CD14-positive monocyte (primary cell): ENCODE data around the gene MZT1. TPM values are rescaled to one million over a fixed set of nuclear protein-coding genes. Genes with fewer than 3 reads are reported as not detected.

Experiments
- DNase-seq, 3 donors: peaks; one replicate each; pipeline ENCODE4 v3.0.0-alpha.2; 2011 to 2022
- H2AFZ ChIP-seq: 2 replicates; pipeline ENCODE4 v1.6.0; 2012; ENCODE audit warnings: mild to moderate bottlenecking, low read depth, low read length, inconsistent platforms; ENCODE audit not compliant: insufficient read depth, poor library complexity, severe bottlenecking
- H3K27ac ChIP-seq, 2 donors: 1 replicate in 1 of 2; 2 replicates in 1 of 2; pipeline ENCODE4 v1.5.1; 2012 to 2013; ENCODE audit warnings: low read length in 2 of 2, control low read depth in 1 of 2, inconsistent platforms in 1 of 2, low read depth in 1 of 2, mild to moderate bottlenecking in 1 of 2
- H3K27me3 ChIP-seq, 2 donors: one replicate each; pipeline versions ENCODE4 v1.6.0 to v1.6.1; 2011 to 2013; ENCODE audit warnings: low read length in 2 of 2; ENCODE audit not compliant: control insufficient read depth in 2 of 2, insufficient read depth in 2 of 2
- H3K36me3 ChIP-seq, 2 donors: replicated peaks in 1 of 2; 1 replicate in 1 of 2; 2 replicates in 1 of 2; pipeline versions ENCODE4 v1.5.1 to v1.6.1; 2012 to 2013; ENCODE audit warnings: low read length in 2 of 2, control low read depth in 1 of 2, inconsistent platforms in 1 of 2, mild to moderate bottlenecking in 1 of 2; ENCODE audit not compliant: insufficient read depth in 2 of 2, control insufficient read depth in 1 of 2
- H3K4me1 ChIP-seq, 2 donors: 1 replicate in 1 of 2; 2 replicates in 1 of 2; pipeline versions ENCODE4 v1.5.1 to v1.6.1; 2012 to 2013; ENCODE audit warnings: low read length in 2 of 2, control low read depth in 1 of 2, inconsistent platforms in 1 of 2, mild to moderate bottlenecking in 1 of 2, moderate library complexity in 1 of 2; ENCODE audit not compliant: insufficient read depth in 2 of 2, control insufficient read depth in 1 of 2
- H3K4me2 ChIP-seq: replicated peaks from 2 replicates; pipeline ENCODE3; 2012; ENCODE audit warnings: low read length, moderate library complexity, mild to moderate bottlenecking; ENCODE audit not compliant: poor library complexity, severe bottlenecking; ENCODE audit errors: extremely low read depth
- H3K4me3 ChIP-seq, 3 experiments: fragments of 200-600 bp in 1 of 3; sonication (generic) in 1 of 3; replicated peaks in 1 of 3; 1 replicate in 2 of 3; 2 replicates in 1 of 3; pipeline ENCODE4 v1.5.1; 2011 to 2013; ENCODE audit warnings: low read length in 3 of 3, mild to moderate bottlenecking in 3 of 3, control low read depth in 2 of 3, low read depth in 2 of 3, inconsistent platforms in 1 of 3, moderate library complexity in 1 of 3
- H3K79me2 ChIP-seq: 2 replicates; pipeline ENCODE4 v1.6.0; 2012; ENCODE audit warnings: mild to moderate bottlenecking, control low read depth, inconsistent platforms, low read length, moderate library complexity; ENCODE audit not compliant: insufficient read depth
- H3K9ac ChIP-seq: 2 replicates; pipeline ENCODE4 v1.6.0; 2017; ENCODE audit warnings: low read length, mild to moderate bottlenecking; ENCODE audit not compliant: insufficient read depth, poor library complexity, severe bottlenecking
- H3K9me3 ChIP-seq, 2 donors: replicated peaks in 1 of 2; 1 replicate in 1 of 2; 2 replicates in 1 of 2; pipeline versions ENCODE4 v1.5.1 to v1.6.1; 2012 to 2013; ENCODE audit warnings: low read length in 2 of 2, control low read depth in 1 of 2; ENCODE audit not compliant: control insufficient read depth in 1 of 2, insufficient read depth in 1 of 2
- H4K20me1 ChIP-seq: 2 replicates; pipeline ENCODE4 v1.6.0; 2012; ENCODE audit warnings: mild to moderate bottlenecking, low read length, control low read depth, moderate library complexity; ENCODE audit not compliant: insufficient read depth
- H3K27ac Mint-ChIP-seq, 7 donors: one replicate each; pipeline ENCODE4 v1.8.0; 2020; ENCODE audit warnings: mild to moderate bottlenecking in 7 of 7, mixed read lengths in 7 of 7, moderate library complexity in 6 of 7, inconsistent platforms in 2 of 7
- H3K27me3 Mint-ChIP-seq, 3 donors: one replicate each; pipeline ENCODE4 v1.8.0; 2021 to 2022; ENCODE audit warnings: low read depth in 3 of 3, mild to moderate bottlenecking in 3 of 3, mixed read lengths in 3 of 3, moderate library complexity in 3 of 3, inconsistent platforms in 1 of 3
- H3K36me3 Mint-ChIP-seq, 2 donors: one replicate each; pipeline ENCODE4 v1.8.0; 2020; ENCODE audit warnings: mixed read lengths in 2 of 2, inconsistent platforms in 1 of 2, mild to moderate bottlenecking in 1 of 2
- H3K4me1 Mint-ChIP-seq: one replicate; pipeline ENCODE4 v1.8.0; 2020; ENCODE audit warnings: mild to moderate bottlenecking, mixed read lengths
- H3K4me3 Mint-ChIP-seq, 2 donors: one replicate each; pipeline ENCODE4 v1.8.0; 2020; ENCODE audit warnings: mild to moderate bottlenecking in 2 of 2, mixed read lengths in 2 of 2, moderate library complexity in 1 of 2
- H3K9me3 Mint-ChIP-seq, 7 donors: one replicate each; pipeline ENCODE4 v1.8.0; 2020 to 2022; ENCODE audit warnings: mixed read lengths in 7 of 7, mild to moderate bottlenecking in 6 of 7, moderate library complexity in 6 of 7, inconsistent platforms in 2 of 7
- WGBS: methylation state at CpG from one replicate; pipeline ENCODE4 v1.1.5; 2013; ENCODE audit warnings: missing lambda C conversion rate; ENCODE audit not compliant: insufficient coverage; 5-methylcytosine and 5-hydroxymethylcytosine counted together
- intact Hi-C, 2 donors: fragments of 100-400 bp; cut with micrococcal nuclease; formaldehyde crosslinking; loops; one replicate each; pipeline versions ENCODE4 v1.15.0 to v1.15.1; 2023
- polyA plus RNA-seq, 3 donors: library from polyadenylated mRNA; depleted of rRNA in 1 of 3; unstranded in 2 of 3; stranded (reverse) in 1 of 3; fragments of 300-500 nt in 2 of 3; fragments of >200 nt in 1 of 3; fragmentation: Illumina TruSeq in 2 of 3; gene quantifications; 1 replicate in 2 of 3; 2 replicates in 1 of 3; pipeline ENCODE4 v1.2.3, GENCODE V29; 2012 to 2021
- TF ChIP-seq, protein P1 (sequence below): fragments of 200-600 bp; IDR thresholded peaks from one replicate; pipeline ENCODE4 v1.8.0; 2022; ENCODE audit warnings: antibody characterized with exemption, mild to moderate bottlenecking

The MZT1 gene
- polyA plus RNA-seq, 3 donors: 2.5 to 4.9 (median 2.9) TPM

DNA sequence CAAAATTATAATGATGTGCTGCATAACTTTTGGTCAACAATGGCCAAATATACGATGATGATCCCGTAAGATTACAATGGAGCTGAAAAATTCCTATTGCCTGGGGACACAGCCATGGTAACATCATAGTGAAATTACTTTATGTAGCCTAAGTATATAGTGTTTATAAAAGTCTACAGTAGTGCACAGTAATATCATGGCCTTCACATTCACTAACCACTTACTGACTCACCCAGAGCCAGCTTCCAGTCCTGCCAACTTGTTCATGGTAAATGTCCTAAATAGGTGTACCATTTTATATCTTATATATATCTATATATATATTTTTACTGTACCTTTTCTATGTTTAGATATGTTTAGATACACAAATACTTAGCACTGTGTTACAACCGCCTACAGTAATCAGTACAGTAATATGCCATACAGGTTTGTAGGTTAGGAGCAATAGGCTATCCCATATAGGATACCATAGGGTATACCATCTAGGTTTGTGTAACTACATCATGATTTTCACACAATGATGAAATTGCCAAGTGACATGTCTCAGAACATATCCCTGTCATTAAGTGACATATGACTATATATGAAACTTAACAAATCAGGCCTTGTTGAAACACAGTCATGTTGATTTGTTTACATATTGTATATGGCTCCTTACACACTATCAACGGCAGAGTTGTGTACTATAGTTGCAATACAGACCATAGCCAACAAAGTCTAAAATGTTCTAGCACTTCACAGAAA, 30.5 kb upstream of the MZT1 start:
- H3K27me3 Mint-ChIP-seq: peaks cover 0 to 2% (median 0%) of the 10 kb centered on the region in 3 donors
- WGBS: 100% methylated on average over 1 of the region's 4 CpGs
- Histone ChIP-seq H4K20me1 (peaks cover 11% of the 10 kb centered on the region), H3K79me2 (no peaks in the 10 kb centered on the region), H3K9ac (no peak overlapping the region), H3K4me3 (no peak overlapping the region), H3K27me3 (no peaks in the 10 kb centered on the region), H3K9me3 (no peaks in the 10 kb centered on the region), H3K4me1 (no peaks in the 10 kb centered on the region), H3K36me3 (peaks cover 94 to 100% of the 10 kb centered on the region in 2 donors), H3K27ac (no peak overlapping the region), H3K4me2 (no peak overlapping the region), H2AFZ (no peak overlapping the region)
- no peak overlapping the region for H3K4me3 Mint-ChIP-seq
- H3K4me1 Mint-ChIP-seq: no peaks in the 10 kb centered on the region
- peaks cover 66 to 74% of the 10 kb centered on the region in 2 donors for H3K36me3 Mint-ChIP-seq
- intact Hi-C loops: no loop called here
- H3K27ac Mint-ChIP-seq: no peak overlapping the region
- no peak for DNase-seq
- TF ChIP-seq, protein P1, sequence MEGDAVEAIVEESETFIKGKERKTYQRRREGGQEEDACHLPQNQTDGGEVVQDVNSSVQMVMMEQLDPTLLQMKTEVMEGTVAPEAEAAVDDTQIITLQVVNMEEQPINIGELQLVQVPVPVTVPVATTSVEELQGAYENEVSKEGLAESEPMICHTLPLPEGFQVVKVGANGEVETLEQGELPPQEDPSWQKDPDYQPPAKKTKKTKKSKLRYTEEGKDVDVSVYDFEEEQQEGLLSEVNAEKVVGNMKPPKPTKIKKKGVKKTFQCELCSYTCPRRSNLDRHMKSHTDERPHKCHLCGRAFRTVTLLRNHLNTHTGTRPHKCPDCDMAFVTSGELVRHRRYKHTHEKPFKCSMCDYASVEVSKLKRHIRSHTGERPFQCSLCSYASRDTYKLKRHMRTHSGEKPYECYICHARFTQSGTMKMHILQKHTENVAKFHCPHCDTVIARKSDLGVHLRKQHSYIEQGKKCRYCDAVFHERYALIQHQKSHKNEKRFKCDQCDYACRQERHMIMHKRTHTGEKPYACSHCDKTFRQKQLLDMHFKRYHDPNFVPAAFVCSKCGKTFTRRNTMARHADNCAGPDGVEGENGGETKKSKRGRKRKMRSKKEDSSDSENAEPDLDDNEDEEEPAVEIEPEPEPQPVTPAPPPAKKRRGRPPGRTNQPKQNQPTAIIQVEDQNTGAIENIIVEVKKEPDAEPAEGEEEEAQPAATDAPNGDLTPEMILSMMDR: no peak
- H3K9me3 Mint-ChIP-seq: no peaks in the 10 kb centered on the region

DNA sequence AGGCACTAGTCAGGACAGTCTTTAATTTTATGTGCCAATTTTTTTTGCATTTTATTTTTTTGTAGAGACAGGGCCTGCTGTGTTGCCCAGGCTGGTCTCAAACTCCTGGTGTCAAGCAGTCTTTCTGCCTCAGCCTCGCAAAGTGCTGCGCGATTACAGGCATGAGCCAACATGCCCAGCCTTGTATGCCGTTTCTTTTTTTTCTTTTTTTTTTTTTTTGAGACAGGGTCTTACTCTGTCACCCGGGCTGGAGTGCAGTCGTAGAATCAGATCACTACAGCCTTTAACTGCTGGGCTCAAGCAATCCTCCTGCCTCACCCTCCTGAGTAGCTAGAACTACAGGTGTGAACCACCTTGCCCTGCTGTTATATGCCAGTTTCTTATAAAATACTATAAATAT, 26.7 kb upstream of the MZT1 start:
- Histone ChIP-seq H2AFZ (no peak overlapping the region), H3K9me3 (no peaks in the 10 kb centered on the region), H3K27ac (no peak overlapping the region), H3K27me3 (no peaks in the 10 kb centered on the region), H4K20me1 (peaks cover 21% of the 10 kb centered on the region), H3K9ac (no peak overlapping the region), H3K4me1 (no peaks in the 10 kb centered on the region), H3K4me2 (no peak overlapping the region), H3K4me3 (no peak overlapping the region), H3K79me2 (peaks cover 21% of the 10 kb centered on the region), H3K36me3 (peaks cover 86 to 100% of the 10 kb centered on the region in 2 donors)
- peaks cover 0 to 2% (median 0%) of the 10 kb centered on the region in 7 donors for H3K9me3 Mint-ChIP-seq
- intact Hi-C loops: no loop called here
- no peak overlapping the region for H3K4me3 Mint-ChIP-seq
- peak overlapping the region in 1 of 7 donors; percentile 10 for H3K27ac Mint-ChIP-seq
- 100% methylated on average over 3 of the region's 6 CpGs for WGBS
- H3K27me3 Mint-ChIP-seq: peaks cover 0 to 2% (median 0%) of the 10 kb centered on the region in 3 donors
- peaks cover 68 to 79% of the 10 kb centered on the region in 2 donors for H3K36me3 Mint-ChIP-seq
- DNase-seq: no peak
- TF ChIP-seq, protein P1: no peak
- H3K4me1 Mint-ChIP-seq: no peaks in the 10 kb centered on the region
